Spleen (tissue), 3 donors: ENCODE data around the gene LRRC75A.

Source experiments
- POLR2A ChIP-seq, 3 donors: fragments of 450-650 bp; IDR thresholded peaks; one replicate each; pipeline ENCODE4 v1.5.1; 2017; ENCODE audit warnings: antibody characterized with exemption in 3 of 3, mild to moderate bottlenecking in 1 of 3
- POLR2AphosphoS5 ChIP-seq, 3 donors: sonication (generic); formaldehyde crosslinking; IDR thresholded peaks; one replicate each; pipeline ENCODE4 v1.5.1; 2017; ENCODE audit warnings: antibody characterized with exemption in 3 of 3

DNA sequence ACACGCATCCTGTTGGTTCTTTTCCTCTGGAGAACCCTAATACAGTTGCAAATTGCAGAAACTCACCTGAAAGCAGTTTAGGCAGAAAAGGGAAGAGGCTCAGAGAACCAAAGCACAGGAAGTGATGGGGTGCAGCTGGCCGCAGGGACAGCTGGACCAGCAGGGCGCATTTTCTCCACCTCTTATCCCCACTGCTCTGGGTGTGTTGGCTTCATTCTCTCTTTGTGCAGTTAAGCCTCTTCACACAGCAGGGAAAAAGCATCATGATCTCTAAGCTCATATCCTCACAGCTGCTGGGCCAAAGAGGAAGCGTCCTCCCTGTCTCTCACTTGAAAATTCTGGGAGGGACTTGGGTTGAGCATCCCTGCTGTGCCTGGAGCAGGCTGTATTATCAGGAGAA lies 20.0 kb upstream of the LRRC75A start:
- TF ChIP-seq POLR2A (IDR thresholded peaks at IDR 0.05) (no peak), POLR2AphosphoS5 (IDR thresholded peaks at IDR 0.05) (no peak)
